Activated gamma-delta T cell (primary cell): ENCODE data around the gene TARBP1.

ENCODE experiments used
- DNase-seq: peaks from one replicate; lab custom pipeline; 2025; lab: John Stamatoyannopoulos, UW

The TARBP1 gene

GRCh38 chr1:234345237-234345636, 133.7 kb downstream of the TARBP1 start:
- no peak for DNase-seq

DNA sequence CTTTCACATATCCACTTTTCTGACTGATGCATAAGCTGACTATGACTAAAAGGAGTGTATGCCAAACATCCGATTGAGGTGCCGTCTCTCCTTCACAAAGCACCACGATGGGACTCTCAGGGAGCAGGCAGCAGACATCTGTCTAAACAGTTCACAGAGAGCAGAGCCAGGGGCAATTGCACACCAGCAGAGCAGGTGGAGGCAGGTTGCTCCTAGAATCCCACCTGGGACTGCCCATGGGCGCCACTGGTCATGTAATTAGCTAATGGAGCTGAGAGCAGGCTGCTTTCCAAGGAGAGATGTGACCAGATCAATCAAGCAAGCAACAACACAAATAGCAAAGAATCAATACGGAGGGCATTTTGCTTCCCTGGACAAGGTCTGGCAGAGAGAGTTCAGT, 136.2 kb downstream of the TARBP1 start:
- no peak for DNase-seq
